ENCODE results near the gene SYTL3. TPM values are rescaled to one million over a fixed set of nuclear protein-coding genes. Genes with fewer than 3 reads are reported as not detected.

Gene SYTL3
- total RNA-seq, 1 donor from 2014 or later = 4.1 TPM

Other genes starting within 250 kb of the SYTL3 start
- gene TMEM181, start 90.0 kb upstream of the SYTL3 start, total RNA-seq = 37.9 TPM
- gene DYNLT1, start 5.3 kb upstream of the SYTL3 start, total RNA-seq = 155 TPM
- gene EZR, start 169.3 kb downstream of the SYTL3 start, total RNA-seq = 297 TPM